KMS-11 (cell line): ENCODE data around the gene VN1R5.
A peak's percentile ranks its signal among the peaks of the same experiment; 100 is the strongest.
"Not testable (repeated sequence)": the region's sequence is repeated elsewhere in the genome, so short reads cannot be mapped to it uniquely, and the experiment has no call there.

Experiments used
- H2AFZ ChIP-seq: fragments of 200-600 bp; sonication (generic); 2 replicates; pipeline ENCODE4 v1.6.1; 2016; ENCODE audit warnings: antibody characterized with exemption, mixed run types, low read depth
- H3K27ac ChIP-seq: fragments of 200-600 bp; sonication (generic); 2 replicates; pipeline ENCODE4 v1.6.1; 2016; ENCODE audit warnings: mild to moderate bottlenecking, mixed run types
- H3K27me3 ChIP-seq: fragments of 200-600 bp; sonication (generic); 2 replicates; pipeline ENCODE4 v1.6.1; 2017; ENCODE audit warnings: mild to moderate bottlenecking, low read depth, mixed run types, moderate library complexity; ENCODE audit not compliant: insufficient read depth
- H3K36me3 ChIP-seq: fragments of 200-600 bp; sonication (generic); 2 replicates; pipeline ENCODE4 v1.6.1; 2017; ENCODE audit warnings: mild to moderate bottlenecking, mixed run types; ENCODE audit not compliant: insufficient read depth
- H3K4me1 ChIP-seq: fragments of 200-600 bp; sonication (generic); 2 replicates; pipeline ENCODE4 v1.6.1; 2016; ENCODE audit warnings: mild to moderate bottlenecking, low read depth, mixed run types; ENCODE audit not compliant: poor library complexity, severe bottlenecking
- H3K4me2 ChIP-seq: fragments of 200-600 bp; sonication (generic); 2 replicates; pipeline ENCODE4 v1.7.0; 2016; ENCODE audit warnings: mild to moderate bottlenecking, mixed run types
- H3K4me3 ChIP-seq: fragments of 200-600 bp; sonication (generic); IDR thresholded peaks from 2 replicates; pipeline ENCODE4 v1.6.1; 2017; ENCODE audit warnings: low read depth, low read length, mixed read lengths; ENCODE audit not compliant: insufficient read depth
- H3K79me2 ChIP-seq: fragments of 200-600 bp; sonication (generic); 2 replicates; pipeline ENCODE4 v1.6.1; 2016; ENCODE audit warnings: low read depth, mixed run types; ENCODE audit not compliant: insufficient read depth
- H3K9ac ChIP-seq: fragments of 200-600 bp; sonication (generic); 2 replicates; pipeline ENCODE4 v1.6.1; 2016; ENCODE audit warnings: mild to moderate bottlenecking, mixed run types
- H4K20me1 ChIP-seq: fragments of 200-600 bp; sonication (generic); 2 replicates; pipeline ENCODE4 v1.6.1; 2016; ENCODE audit warnings: mild to moderate bottlenecking, mixed run types; ENCODE audit not compliant: insufficient read depth
- TF ChIP-seq, protein P1 (sequence below): fragments of 200-600 bp; sonication (generic); conservative IDR thresholded peaks from 2 replicates; pipeline ENCODE4 v1.6.1; 2017; ENCODE audit warnings: low read depth, mild to moderate bottlenecking, antibody characterized with exemption, low read length, moderate library complexity, mixed read lengths

The VN1R5 gene

DNA sequence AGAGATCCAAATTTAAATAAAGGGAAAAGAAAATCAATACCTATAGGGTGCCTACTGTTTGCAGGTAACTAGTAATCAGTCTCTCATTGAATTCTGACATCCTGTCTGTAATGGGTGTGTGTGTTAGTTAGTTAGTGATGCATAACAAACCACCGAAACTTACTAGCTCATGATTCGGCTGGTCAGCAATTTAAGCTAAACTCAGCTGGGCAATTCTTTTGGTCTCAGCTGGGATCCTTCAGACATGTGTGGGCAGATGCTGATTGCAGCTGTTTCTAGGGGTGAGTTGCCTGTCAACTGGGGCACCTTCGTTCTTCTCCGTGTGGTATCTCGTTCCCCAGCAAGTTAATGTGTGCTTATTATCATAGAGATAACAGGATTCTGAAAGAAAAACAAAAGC is 43.9 kb upstream of the VN1R5 start:
- H3K4me1 ChIP-seq = peaks cover 80% of the 10 kb centered on the region

DNA sequence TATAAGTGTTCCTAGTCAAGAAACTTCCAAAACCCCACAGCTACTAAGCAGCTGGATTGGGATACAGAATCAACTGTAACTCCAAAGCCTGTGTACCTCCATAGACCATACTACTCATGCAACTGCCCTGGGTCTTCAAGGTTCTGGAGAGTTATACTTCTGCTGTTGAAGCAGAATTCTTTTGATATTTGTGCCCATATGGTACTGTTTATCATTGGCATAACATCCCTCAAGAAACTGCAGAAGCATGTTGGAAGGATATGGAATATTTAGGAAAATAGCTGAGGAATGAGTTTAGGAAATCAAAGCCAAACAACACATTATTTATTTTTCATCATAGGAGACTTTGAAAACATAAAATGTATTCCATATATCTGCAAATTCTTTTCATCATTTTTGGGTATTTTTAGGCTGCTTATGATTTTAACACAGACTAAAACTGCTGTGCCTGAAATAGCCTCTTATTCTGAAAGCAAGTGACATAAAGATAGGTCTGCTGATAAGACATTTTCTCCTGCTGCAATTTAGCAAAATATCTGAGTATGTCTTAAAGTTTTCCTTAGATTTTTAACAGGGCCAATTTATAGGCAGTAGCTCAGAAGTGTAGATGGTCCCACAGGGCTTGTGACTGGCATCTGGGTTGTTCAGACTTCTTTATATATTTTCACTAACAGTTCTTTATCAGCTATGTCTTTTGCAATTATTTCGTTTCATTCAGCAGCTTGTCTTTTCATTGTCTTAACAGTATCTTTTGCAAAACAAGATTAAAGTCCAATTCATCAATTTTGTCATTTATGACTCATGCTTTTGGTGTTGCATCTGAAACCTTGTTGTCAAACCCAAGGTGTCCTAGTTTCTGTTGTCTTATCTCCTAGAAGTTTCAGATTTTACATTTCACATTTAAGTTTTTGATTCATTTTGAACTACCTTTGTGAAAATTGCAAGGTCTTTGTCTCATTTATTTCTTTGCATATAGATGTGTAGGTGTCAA is 43.0 kb upstream of the VN1R5 start:
- Histone ChIP-seq H3K27ac (peak overlapping the region; percentile 73), H3K27me3 (no peaks in the 10 kb centered on the region), H2AFZ (no peak overlapping the region), H3K9ac (peak overlapping the region; percentile 15; the same call in 1 of the 2 replicates), H3K4me3 (no peak overlapping the region), H3K36me3 (0 out of 2 replicates have a peak, but pooled peaks cover 6% of the 10 kb centered on the region), H3K79me2 (peaks cover 27% of the 10 kb centered on the region), H4K20me1 (no peaks in the 10 kb centered on the region), H3K4me2 (peak overlapping the region; percentile 65), H3K4me1 (peaks cover 86% of the 10 kb centered on the region)
- TF ChIP-seq, protein P1, sequence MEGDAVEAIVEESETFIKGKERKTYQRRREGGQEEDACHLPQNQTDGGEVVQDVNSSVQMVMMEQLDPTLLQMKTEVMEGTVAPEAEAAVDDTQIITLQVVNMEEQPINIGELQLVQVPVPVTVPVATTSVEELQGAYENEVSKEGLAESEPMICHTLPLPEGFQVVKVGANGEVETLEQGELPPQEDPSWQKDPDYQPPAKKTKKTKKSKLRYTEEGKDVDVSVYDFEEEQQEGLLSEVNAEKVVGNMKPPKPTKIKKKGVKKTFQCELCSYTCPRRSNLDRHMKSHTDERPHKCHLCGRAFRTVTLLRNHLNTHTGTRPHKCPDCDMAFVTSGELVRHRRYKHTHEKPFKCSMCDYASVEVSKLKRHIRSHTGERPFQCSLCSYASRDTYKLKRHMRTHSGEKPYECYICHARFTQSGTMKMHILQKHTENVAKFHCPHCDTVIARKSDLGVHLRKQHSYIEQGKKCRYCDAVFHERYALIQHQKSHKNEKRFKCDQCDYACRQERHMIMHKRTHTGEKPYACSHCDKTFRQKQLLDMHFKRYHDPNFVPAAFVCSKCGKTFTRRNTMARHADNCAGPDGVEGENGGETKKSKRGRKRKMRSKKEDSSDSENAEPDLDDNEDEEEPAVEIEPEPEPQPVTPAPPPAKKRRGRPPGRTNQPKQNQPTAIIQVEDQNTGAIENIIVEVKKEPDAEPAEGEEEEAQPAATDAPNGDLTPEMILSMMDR = no peak

More for the DNA sequence above, 43.9 kb upstream of the VN1R5 start:
- Histone ChIP-seq H3K4me3 (no peak overlapping the region), H3K4me2 (peak overlapping the region; percentile 65), H4K20me1 (no peaks in the 10 kb centered on the region), H3K27ac (peak overlapping the region; percentile 73), H3K79me2 (peaks cover 36% of the 10 kb centered on the region), H3K27me3 (no peaks in the 10 kb centered on the region), H3K9ac (peak overlapping the region; percentile 15; the same call in 1 of the 2 replicates), H3K36me3 (0 out of 2 replicates have a peak, but pooled peaks cover 6% of the 10 kb centered on the region), H2AFZ (no peak overlapping the region)
- TF ChIP-seq, protein P1 = no peak

DNA sequence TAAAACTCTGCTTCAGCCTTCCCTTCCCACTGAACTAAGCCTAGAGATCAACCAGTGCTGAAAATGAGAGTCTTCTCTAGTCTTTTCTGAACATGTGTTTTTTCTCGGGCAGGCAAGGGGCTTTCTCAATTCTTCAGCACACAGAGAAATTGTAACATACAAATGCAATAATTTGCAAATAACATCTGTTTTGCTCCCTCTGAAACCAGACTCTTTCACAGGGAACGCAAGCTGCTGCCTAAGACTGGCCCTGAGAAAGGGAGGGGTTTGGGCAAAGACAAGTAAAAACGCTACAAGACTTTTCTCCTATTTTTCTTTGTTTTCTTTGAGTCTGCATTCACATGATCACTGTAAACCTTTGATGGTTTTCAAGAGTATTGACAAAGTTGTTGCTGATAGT is 39.6 kb upstream of the VN1R5 start:
- TF ChIP-seq, protein P1 = no peak
- Histone ChIP-seq H3K4me3 (peak overlapping the region; percentile 81), H3K36me3 (no peaks in the 10 kb centered on the region), H3K9ac (peak overlapping the region; percentile 12; the same call in 1 of the 2 replicates), H3K79me2 (no peaks in the 10 kb centered on the region), H2AFZ (peak overlapping the region; percentile 2; the same call in 1 of the 2 replicates), H3K4me1 (peaks cover 64% of the 10 kb centered on the region), H3K27ac (peak overlapping the region; percentile 80), H3K27me3 (no peaks in the 10 kb centered on the region), H3K4me2 (peak overlapping the region; percentile 86), H4K20me1 (no peaks in the 10 kb centered on the region)

DNA sequence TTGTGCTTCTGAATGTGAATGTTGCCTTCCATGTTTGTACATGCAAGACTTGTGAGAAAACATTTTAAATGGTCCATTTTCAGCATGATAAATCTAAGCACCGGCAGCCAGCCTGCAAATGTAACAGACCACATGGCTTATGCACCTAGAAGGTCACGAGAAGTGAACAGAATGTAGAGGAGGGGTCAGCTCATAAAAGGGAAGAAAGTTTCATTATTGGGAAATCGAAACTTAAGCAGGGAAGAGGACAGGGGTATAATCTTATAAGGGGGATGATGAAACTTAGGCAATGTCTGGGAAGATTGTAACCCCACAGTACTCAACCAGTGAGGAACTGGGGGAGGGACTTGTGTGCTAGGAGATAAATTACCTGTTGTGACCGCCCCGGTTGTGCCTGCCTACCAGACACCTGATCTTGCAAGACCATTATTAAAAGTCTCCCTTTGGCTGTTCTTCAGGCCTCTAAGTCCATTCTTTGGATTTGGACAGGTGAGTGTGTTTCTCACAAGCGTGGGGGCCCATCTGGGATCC is 37.7 kb upstream of the VN1R5 start:
- Histone ChIP-seq H3K4me1 (peaks cover 46% of the 10 kb centered on the region), H4K20me1 (no peaks in the 10 kb centered on the region), H2AFZ (no peak overlapping the region), H3K27ac (no peak overlapping the region), H3K4me3 (no peak overlapping the region), H3K9ac (no peak overlapping the region), H3K79me2 (no peaks in the 10 kb centered on the region), H3K4me2 (no peak overlapping the region; the same call in 1 of the 2 replicates), H3K36me3 (no peaks in the 10 kb centered on the region), H3K27me3 (no peaks in the 10 kb centered on the region)
- TF ChIP-seq, protein P1 = no peak

DNA sequence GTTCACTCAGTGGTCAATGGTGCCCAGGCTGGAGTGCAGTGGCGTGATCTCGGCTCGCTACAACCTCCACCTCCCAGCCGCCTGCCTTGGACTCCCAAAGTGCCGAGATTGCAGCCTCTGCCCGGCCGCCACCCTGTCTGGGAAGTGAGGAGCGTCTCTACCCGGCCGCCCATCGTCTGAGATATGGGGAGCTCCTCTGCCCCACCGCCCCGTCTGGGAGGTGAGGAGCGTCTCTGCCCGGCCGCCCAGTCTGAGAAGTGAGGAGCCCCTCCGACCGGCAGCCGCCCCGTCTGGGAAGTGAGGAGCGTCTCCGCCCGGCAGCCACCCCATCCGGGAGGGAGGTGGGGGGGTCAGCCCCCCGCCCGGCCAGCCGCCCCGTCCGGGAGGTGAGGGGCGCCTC is 35.6 kb upstream of the VN1R5 start:
- not testable (repeated sequence) for H3K4me3 ChIP-seq, H3K27ac ChIP-seq, H2AFZ ChIP-seq, H3K4me2 ChIP-seq, H3K27me3 ChIP-seq, H4K20me1 ChIP-seq, H3K79me2 ChIP-seq, H3K36me3 ChIP-seq, H3K9ac ChIP-seq
- peaks cover 30% of the 10 kb centered on the region for H3K4me1 ChIP-seq
